Measurements from ENCODE around the gene TRIM71. TPM values are rescaled to one million over a fixed set of nuclear protein-coding genes. Genes with fewer than 3 reads are reported as not detected.

TRIM71 gene
- total RNA-seq, 1 donor from 2014 or later: 106 TPM

- Mint-ChIP-seq H3K27ac (peak overlapping the region; percentile 93), H3K4me3 (peak overlapping the region; percentile 22)
- no peak overlapping the region for H3K9ac ChIP-seq
Measured at GRCh38 chr3:32868719-32869512, 51.1 kb downstream of the TRIM71 start.

GRCh38 chr3:32869513-32870047 lies 51.8 kb downstream of the TRIM71 start:
- Mint-ChIP-seq H3K36me3 (peaks cover 2% of the 10 kb centered on the region), H3K27ac (peak overlapping the region; percentile 93), H3K4me3 (peak overlapping the region; percentile 67), H3K4me1 (peaks cover 90% of the 10 kb centered on the region), H3K27me3 (ENCODE audit: insufficient read depth, low read depth) (peaks cover 2% of the 10 kb centered on the region), H3K9me3 (no peaks in the 10 kb centered on the region)
- H3K79me2 ChIP-seq (ENCODE audit: low read depth): peaks cover 99% of the 10 kb centered on the region
- peaks cover 97% of the 10 kb centered on the region for H4K20me1 ChIP-seq (ENCODE audit: low read depth)
- no peaks in the 10 kb centered on the region for H3K36me3 ChIP-seq
- TF ChIP-seq EZH2 (IDR thresholded peaks at IDR 0.05) (no peak), EZH2phosphoT487 (IDR thresholded peaks at IDR 0.05) (no peak)
- TF ChIP-seq, protein P1, sequence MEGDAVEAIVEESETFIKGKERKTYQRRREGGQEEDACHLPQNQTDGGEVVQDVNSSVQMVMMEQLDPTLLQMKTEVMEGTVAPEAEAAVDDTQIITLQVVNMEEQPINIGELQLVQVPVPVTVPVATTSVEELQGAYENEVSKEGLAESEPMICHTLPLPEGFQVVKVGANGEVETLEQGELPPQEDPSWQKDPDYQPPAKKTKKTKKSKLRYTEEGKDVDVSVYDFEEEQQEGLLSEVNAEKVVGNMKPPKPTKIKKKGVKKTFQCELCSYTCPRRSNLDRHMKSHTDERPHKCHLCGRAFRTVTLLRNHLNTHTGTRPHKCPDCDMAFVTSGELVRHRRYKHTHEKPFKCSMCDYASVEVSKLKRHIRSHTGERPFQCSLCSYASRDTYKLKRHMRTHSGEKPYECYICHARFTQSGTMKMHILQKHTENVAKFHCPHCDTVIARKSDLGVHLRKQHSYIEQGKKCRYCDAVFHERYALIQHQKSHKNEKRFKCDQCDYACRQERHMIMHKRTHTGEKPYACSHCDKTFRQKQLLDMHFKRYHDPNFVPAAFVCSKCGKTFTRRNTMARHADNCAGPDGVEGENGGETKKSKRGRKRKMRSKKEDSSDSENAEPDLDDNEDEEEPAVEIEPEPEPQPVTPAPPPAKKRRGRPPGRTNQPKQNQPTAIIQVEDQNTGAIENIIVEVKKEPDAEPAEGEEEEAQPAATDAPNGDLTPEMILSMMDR (IDR thresholded peaks at IDR 0.05): no peak
- H3K9ac ChIP-seq: peak overlapping the region; percentile 25
- peak overlapping the region; percentile 87 for H3K4me2 ChIP-seq
- no peaks in the 10 kb centered on the region for H3K27me3 ChIP-seq
- H2AFZ ChIP-seq (replicated peaks): no peak overlapping the region
- peak overlapping the region; percentile 44 for H3K4me3 ChIP-seq
- DNase-seq (ENCODE audit: low spot score): peak; percentile 98
- H3K4me1 ChIP-seq: peaks cover 82% of the 10 kb centered on the region
- H3F3A ChIP-seq (ENCODE audit: low read depth): peaks cover 66% of the 10 kb centered on the region
- no peaks in the 10 kb centered on the region for H3K9me3 ChIP-seq (ENCODE audit: low read depth)
- H3K27ac ChIP-seq: peak overlapping the region; percentile 97

More at GRCh38 chr3:32868719-32869512, 51.1 kb downstream of the TRIM71 start:
- no peaks in the 10 kb centered on the region for H3K36me3 ChIP-seq
- H3K9me3 ChIP-seq (ENCODE audit: low read depth): no peaks in the 10 kb centered on the region
- peaks cover 72% of the 10 kb centered on the region for H3F3A ChIP-seq (ENCODE audit: low read depth)
- TF ChIP-seq EZH2phosphoT487 (IDR thresholded peaks at IDR 0.05): no peak
- TF ChIP-seq, protein P1 (IDR thresholded peaks at IDR 0.05): no peak
- no peak for TF ChIP-seq EZH2 (IDR thresholded peaks at IDR 0.05)
- peak overlapping the region; percentile 69 for H3K4me2 ChIP-seq
- no peaks in the 10 kb centered on the region for H3K27me3 ChIP-seq
- H3K4me1 Mint-ChIP-seq: peaks cover 94% of the 10 kb centered on the region
- no peaks in the 10 kb centered on the region for H3K9me3 Mint-ChIP-seq
- peaks cover 99% of the 10 kb centered on the region for H3K79me2 ChIP-seq (ENCODE audit: low read depth)
- H2AFZ ChIP-seq (replicated peaks): no peak overlapping the region
- H3K27ac ChIP-seq: peak overlapping the region; percentile 97
- peaks cover 97% of the 10 kb centered on the region for H4K20me1 ChIP-seq (ENCODE audit: low read depth)
- peaks cover 6% of the 10 kb centered on the region for H3K27me3 Mint-ChIP-seq (ENCODE audit: insufficient read depth, low read depth)
- peak overlapping the region; percentile 24 for H3K4me3 ChIP-seq
- no peak for DNase-seq (ENCODE audit: low spot score)
- H3K4me1 ChIP-seq: peaks cover 88% of the 10 kb centered on the region
- H3K36me3 Mint-ChIP-seq: no peaks in the 10 kb centered on the region

DNA sequence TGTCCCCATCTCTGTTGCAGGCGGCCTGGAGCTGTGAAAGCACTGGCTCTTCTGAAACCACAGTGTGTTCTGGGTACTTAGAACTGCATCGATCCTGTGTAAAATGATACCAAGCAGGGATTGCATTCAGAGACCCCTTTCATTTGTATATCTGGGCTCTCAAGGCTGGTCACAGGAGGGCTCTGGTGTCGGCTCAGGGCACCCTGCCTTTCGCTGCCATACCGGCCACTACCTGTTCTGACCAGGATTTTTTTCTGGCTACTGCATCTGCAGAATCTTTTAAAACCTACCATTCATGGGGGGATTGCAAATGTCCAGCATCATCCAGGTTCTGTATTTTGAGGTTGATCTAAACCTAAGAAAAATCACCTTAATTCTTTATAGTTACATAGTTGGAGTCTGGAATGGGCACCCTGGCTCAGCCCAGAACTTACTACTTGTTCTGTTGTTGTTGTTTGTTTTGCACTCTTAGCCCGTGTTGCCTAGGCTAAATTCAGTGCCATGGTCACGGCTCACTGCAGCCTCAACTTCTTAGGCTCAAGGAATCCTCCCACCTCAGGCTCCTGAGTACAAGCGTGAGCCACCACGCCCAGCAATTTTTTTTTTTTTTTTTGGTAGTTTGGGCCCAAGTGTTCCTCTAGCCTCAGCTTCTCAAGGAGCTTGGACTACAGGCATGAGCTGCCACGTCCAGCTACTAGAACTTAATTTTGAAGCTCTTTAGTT lies 52.7 kb downstream of the TRIM71 start:
- peaks cover 2% of the 10 kb centered on the region for H3K27me3 Mint-ChIP-seq (ENCODE audit: insufficient read depth, low read depth)
- no peak overlapping the region for H2AFZ ChIP-seq (replicated peaks)
- peaks cover 99% of the 10 kb centered on the region for H3K79me2 ChIP-seq (ENCODE audit: low read depth)
- peak overlapping the region; percentile 25 for H3K9ac ChIP-seq
- H3K9me3 Mint-ChIP-seq: no peaks in the 10 kb centered on the region
- peaks cover 58% of the 10 kb centered on the region for H3F3A ChIP-seq (ENCODE audit: low read depth)
- no peaks in the 10 kb centered on the region for H3K9me3 ChIP-seq (ENCODE audit: low read depth)
- peak overlapping the region; percentile 92 for H3K27ac ChIP-seq
- peaks cover 80% of the 10 kb centered on the region for H3K4me1 Mint-ChIP-seq
- no peaks in the 10 kb centered on the region for H3K27me3 ChIP-seq
- H3K36me3 Mint-ChIP-seq: peaks cover 6% of the 10 kb centered on the region
- H4K20me1 ChIP-seq (ENCODE audit: low read depth): peaks cover 97% of the 10 kb centered on the region
- peak overlapping the region; percentile 87 for H3K4me2 ChIP-seq
- no peak for TF ChIP-seq EZH2 (IDR thresholded peaks at IDR 0.05)
- TF ChIP-seq, protein P1 (IDR thresholded peaks at IDR 0.05): no peak
- no peak for TF ChIP-seq EZH2phosphoT487 (IDR thresholded peaks at IDR 0.05)
- peaks cover 76% of the 10 kb centered on the region for H3K4me1 ChIP-seq
- H3K36me3 ChIP-seq: no peaks in the 10 kb centered on the region
- peak overlapping the region; percentile 93 for H3K27ac Mint-ChIP-seq
- peak overlapping the region; percentile 44 for H3K4me3 ChIP-seq
- H3K4me3 Mint-ChIP-seq: peak overlapping the region; percentile 64
- DNase-seq (ENCODE audit: low spot score): no peak
